Daoy (cell line): Measurements from ENCODE around the gene TMEM161A. TPM values are rescaled to one million over a fixed set of nuclear protein-coding genes. Genes with fewer than 3 reads are reported as not detected.

Experiments used
- DNase-seq: peaks from one replicate; pipeline ENCODE4 v3.0.0-alpha.2; 2015; ENCODE audit warnings: low read depth
- total RNA-seq: library from RNA; depleted of rRNA; stranded (reverse); fragments of >200 nt; shearing (Covaris generic); gene quantifications from 2 replicates; pipeline ENCODE4 v1.2.3, GENCODE V29; 2014; rRNA removed

TMEM161A gene
- total RNA-seq, 1 experiment from 2014 or later = 26.7 TPM

GRCh38 chr19:19098084-19098702 is 40.1 kb downstream of the TMEM161A start:
- no peak for DNase-seq

GRCh38 chr19:19096641-19097627 is 41.3 kb downstream of the TMEM161A start:
- DNase-seq = no peak

GRCh38 chr19:19095691-19096090 is 42.6 kb downstream of the TMEM161A start:
- DNase-seq = no peak

- no peak for DNase-seq
Measured at GRCh38 chr19:19094513-19094912, 43.8 kb downstream of the TMEM161A start.

GRCh38 chr19:19087676-19088075 is 50.6 kb downstream of the TMEM161A start:
- no peak for DNase-seq

- no peak for DNase-seq
Measured at GRCh38 chr19:19083413-19084178, 54.7 kb downstream of the TMEM161A start.

- no peak for DNase-seq
Measured at GRCh38 chr19:19081642-19082151, 56.6 kb downstream of the TMEM161A start.

GRCh38 chr19:19079571-19079970 is 58.7 kb downstream of the TMEM161A start:
- DNase-seq = no peak

GRCh38 chr19:19078801-19079200 is 59.5 kb downstream of the TMEM161A start:
- DNase-seq = no peak

- DNase-seq = no peak
Measured at GRCh38 chr19:19077103-19077502, 61.2 kb downstream of the TMEM161A start.

- DNase-seq = no peak
Measured at GRCh38 chr19:19076476-19076875, 61.8 kb downstream of the TMEM161A start.

GRCh38 chr19:19075126-19075525 is 63.2 kb downstream of the TMEM161A start:
- DNase-seq = no peak

- no peak for DNase-seq
Measured at GRCh38 chr19:19074196-19074882, 63.9 kb downstream of the TMEM161A start.

GRCh38 chr19:19071897-19072296 is 66.4 kb downstream of the TMEM161A start:
- DNase-seq = no peak

Other genes with a start within 250 kb of the TMEM161A start
- 0.45 TPM in 1 of 2 replicates, not detected in the other for gene CERS1, start 242.3 kb downstream of the TMEM161A start, total RNA-seq
- 470 and 520 TPM in 2 replicates for gene COPE, start 219.1 kb downstream of the TMEM161A start, total RNA-seq
- 126 and 145 TPM in 2 replicates for gene DDX49, start 218.8 kb downstream of the TMEM161A start, total RNA-seq
- gene HOMER3, start 197.3 kb downstream of the TMEM161A start, total RNA-seq = 30.8 and 32.9 TPM in 2 replicates
- 31.9 and 33.5 TPM in 2 replicates for gene SUGP2, start 105.0 kb downstream of the TMEM161A start, total RNA-seq
- gene ARMC6, start 104.9 kb downstream of the TMEM161A start, total RNA-seq = 82.6 and 91.8 TPM in 2 replicates
- 1.3 and 6.2 TPM in 2 replicates for gene SLC25A42, start 74.5 kb downstream of the TMEM161A start, total RNA-seq
- gene MEF2B, start 31.8 kb upstream of the TMEM161A start, total RNA-seq = 0.06 TPM in 1 of 2 replicates, not detected in the other
- 7.8 and 18.7 TPM in 2 replicates for gene BORCS8, start 53.7 kb upstream of the TMEM161A start, total RNA-seq
- 87.1 and 109 TPM in 2 replicates for gene RFXANK, start 53.8 kb upstream of the TMEM161A start, total RNA-seq
- gene NR2C2AP, start 64.9 kb upstream of the TMEM161A start, total RNA-seq = 25.1 and 31.3 TPM in 2 replicates
- 0.06 TPM in 1 of 2 replicates, not detected in the other for gene NCAN, start 73.5 kb upstream of the TMEM161A start, total RNA-seq
- not detected in 2 replicates for gene TM6SF2, start 134.8 kb upstream of the TMEM161A start, total RNA-seq
- gene SUGP1, start 182.0 kb upstream of the TMEM161A start, total RNA-seq = 20.8 and 44.8 TPM in 2 replicates
- gene MAU2, start 182.4 kb upstream of the TMEM161A start, total RNA-seq = 12.8 and 17.5 TPM in 2 replicates